GM12892 (cell line): ENCODE data around the gene PHRF1.

ENCODE experiments used
- POLR2A ChIP-seq: IDR thresholded peaks from 2 replicates; pipeline ENCODE4 v1.6.1; 2011; ENCODE audit warnings: low read depth, low read length, control low read depth
- TAF1 ChIP-seq: IDR thresholded peaks from 2 replicates; pipeline ENCODE4 v1.6.1; 2011; ENCODE audit warnings: low read depth, mild to moderate bottlenecking, control low read depth, low read length, borderline replicate concordance

DNA sequence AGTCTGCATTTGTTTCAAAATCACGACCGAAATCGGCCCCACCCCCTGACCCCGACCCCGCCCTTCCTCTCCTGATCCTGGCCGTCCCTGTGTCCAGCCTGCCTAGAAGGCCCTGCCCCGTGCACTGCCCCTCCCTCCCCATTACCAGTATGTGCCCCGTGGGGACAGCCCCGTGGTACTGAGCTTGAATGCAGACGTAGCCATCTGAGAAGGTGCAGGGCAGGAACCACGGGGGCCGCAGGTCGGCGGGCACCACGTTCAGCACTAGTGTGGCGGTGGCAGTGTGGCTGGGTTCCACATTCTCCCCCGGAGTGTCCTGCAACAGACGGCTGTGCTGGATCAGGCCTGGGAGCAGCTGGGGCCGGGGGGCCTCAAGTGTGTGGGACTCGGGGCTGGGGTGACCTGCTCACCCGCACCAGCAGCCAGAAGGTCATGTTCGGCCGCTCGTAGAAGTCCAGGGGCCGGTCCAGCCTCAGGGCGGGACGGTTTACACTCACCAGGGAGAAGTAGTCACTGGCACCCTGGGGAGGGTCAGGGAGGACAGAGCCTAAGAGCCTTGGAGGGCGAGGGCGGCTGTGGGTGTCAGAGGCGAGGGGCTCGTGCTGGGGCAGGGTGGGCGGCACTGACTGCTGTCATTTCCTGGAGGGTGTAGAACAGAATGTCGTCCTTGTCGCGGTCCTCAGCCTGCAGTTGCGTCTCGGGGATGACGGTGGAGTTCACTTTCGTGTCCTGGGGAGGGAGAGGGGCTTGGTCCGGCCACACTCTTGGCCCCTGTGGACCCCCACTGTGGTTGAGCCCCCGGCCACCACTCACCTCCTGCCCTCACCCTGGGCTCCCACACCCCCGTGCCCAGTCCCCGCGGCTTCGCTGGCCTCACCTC, 44.9 kb downstream of the PHRF1 start:
- TF ChIP-seq POLR2A, result no peak
- no peak for TF ChIP-seq TAF1
